ENCODE results near the gene DNAJB11. TPM values are rescaled to one million over a fixed set of nuclear protein-coding genes. Genes with fewer than 3 reads are reported as not detected.

Gene DNAJB11
- total RNA-seq, 1 donor from 2014 or later = 94.5 TPM

- Histone ChIP-seq H3K27me3 (ENCODE audit: control insufficient read depth, insufficient read depth, low read length) (no peaks in the 10 kb centered on the region), H3K4me3 (ENCODE audit: low read depth, low read length) (no peak overlapping the region), H3K36me3 (ENCODE audit: control insufficient read depth, insufficient read depth, low read length) (no peaks in the 10 kb centered on the region)
- FAIRE-seq (no peak), DNase-seq (ENCODE audit: low read depth) (no peak)
- no peak for TF ChIP-seq CTCF (IDR thresholded peaks at IDR 0.05; ENCODE audit: insufficient read depth, low read length, severe bottlenecking)
These were observed 28.7 kb downstream of the DNAJB11 start for GRCh38 chr3:186599142-186599784.

- FAIRE-seq (no peak), DNase-seq (ENCODE audit: low read depth) (no peak)
- H3K27me3 ChIP-seq (ENCODE audit: control insufficient read depth, insufficient read depth, low read length) = no peaks in the 10 kb centered on the region
- no peak for TF ChIP-seq CTCF (IDR thresholded peaks at IDR 0.05; ENCODE audit: insufficient read depth, low read length, severe bottlenecking)
- H3K36me3 ChIP-seq (ENCODE audit: control insufficient read depth, insufficient read depth, low read length) = no peaks in the 10 kb centered on the region
- no peak overlapping the region for H3K4me3 ChIP-seq (ENCODE audit: low read depth, low read length)
These were observed 29.3 kb downstream of the DNAJB11 start for GRCh38 chr3:186599785-186600166.

GRCh38 chr3:186600896-186601295 is 30.4 kb downstream of the DNAJB11 start:
- DNase-seq (ENCODE audit: low read depth) (no peak), FAIRE-seq (no peak)
- TF ChIP-seq CTCF (IDR thresholded peaks at IDR 0.05; ENCODE audit: insufficient read depth, low read length, severe bottlenecking) = no peak

GRCh38 chr3:186603159-186603558 is 32.6 kb downstream of the DNAJB11 start:
- Histone ChIP-seq H3K4me3 (ENCODE audit: low read depth, low read length) (no peak overlapping the region), H3K27me3 (ENCODE audit: control insufficient read depth, insufficient read depth, low read length) (no peaks in the 10 kb centered on the region), H3K36me3 (ENCODE audit: control insufficient read depth, insufficient read depth, low read length) (no peaks in the 10 kb centered on the region)
- DNase-seq (ENCODE audit: low read depth) = no peak
- no peak for FAIRE-seq
- TF ChIP-seq CTCF (IDR thresholded peaks at IDR 0.05; ENCODE audit: insufficient read depth, low read length, severe bottlenecking) = no peak

More at GRCh38 chr3:186600896-186601295, 30.4 kb downstream of the DNAJB11 start:
- Histone ChIP-seq H3K36me3 (ENCODE audit: control insufficient read depth, insufficient read depth, low read length) (no peaks in the 10 kb centered on the region), H3K4me3 (ENCODE audit: low read depth, low read length) (no peak overlapping the region), H3K27me3 (ENCODE audit: control insufficient read depth, insufficient read depth, low read length) (no peaks in the 10 kb centered on the region)

GRCh38 chr3:186605078-186605477 is 34.6 kb downstream of the DNAJB11 start:
- no peak overlapping the region for H3K4me3 ChIP-seq (ENCODE audit: low read depth, low read length)
- FAIRE-seq (no peak), DNase-seq (ENCODE audit: low read depth) (peak; percentile 91)
- no peaks in the 10 kb centered on the region for H3K36me3 ChIP-seq (ENCODE audit: control insufficient read depth, insufficient read depth, low read length)
- no peak for TF ChIP-seq CTCF (IDR thresholded peaks at IDR 0.05; ENCODE audit: insufficient read depth, low read length, severe bottlenecking)
- no peaks in the 10 kb centered on the region for H3K27me3 ChIP-seq (ENCODE audit: control insufficient read depth, insufficient read depth, low read length)
